Type B pancreatic cell (in vitro differentiated cells): ENCODE data around the gene ZNF652. TPM values are rescaled to one million over a fixed set of nuclear protein-coding genes. Genes with fewer than 3 reads are reported as not detected.

ENCODE experiments used
- DNase-seq: peaks from one replicate; pipeline ENCODE4 v3.0.0; 2021; ENCODE audit warnings: mixed read lengths; ENCODE audit not compliant: unreplicated experiment; ENCODE audit errors: extremely low spot score
- H3K27ac Mint-ChIP-seq: 2 replicates; pipeline ENCODE4 v1.8.0; 2021; ENCODE audit warnings: mild to moderate bottlenecking, mixed read lengths
- H3K27me3 Mint-ChIP-seq: 2 replicates; pipeline ENCODE4 v1.8.0; 2021; ENCODE audit warnings: mixed read lengths
- H3K36me3 Mint-ChIP-seq: 2 replicates; pipeline ENCODE4 v1.8.0; 2021; ENCODE audit warnings: mixed read lengths
- H3K4me1 Mint-ChIP-seq: one replicate; pipeline ENCODE4 v1.8.0; 2021; ENCODE audit warnings: mixed read lengths; ENCODE audit not compliant: unreplicated experiment
- H3K4me3 Mint-ChIP-seq: 2 replicates; pipeline ENCODE4 v1.8.0; 2021; ENCODE audit warnings: mild to moderate bottlenecking, mixed read lengths
- H3K9me3 Mint-ChIP-seq: 2 replicates; pipeline ENCODE4 v1.8.0; 2021; ENCODE audit warnings: mixed read lengths
- long read RNA-seq: library from polyadenylated mRNA; unstranded; transcript quantifications from one replicate; pipeline ENCODE4 v2.0.0, GENCODE V29; 2020
- total RNA-seq: library from RNA; stranded (reverse); gene quantifications from 2 replicates; pipeline ENCODE4 v1.2.1, GENCODE V29; 2021; ENCODE audit warnings: low replicate concordance
- TF ChIP-seq, protein P1 (sequence below): fragments of 200-600 bp; sonication (generic); conservative IDR thresholded peaks from 2 replicates; pipeline ENCODE4 v1.5.0; 2021; ENCODE audit warnings: antibody characterized with exemption, mild to moderate bottlenecking

The ZNF652 gene
- total RNA-seq = 39.6 and 42.3 TPM in 2 replicates
- long read RNA-seq, partial matches to known transcripts = 0 of 8 reads
- long read RNA-seq, other reads (novel, unspliced or antisense) = 8 of 8 reads

GRCh38 chr17:49361902-49362722 is at the start of gene ZNF652:
TSS of gene ZNF652 (minus strand) at chr17:49362250. CDS start at chr17:49317725, 44,525 bp downstream.
- peak; percentile 97 for DNase-seq
- Mint-ChIP-seq H3K4me1 (peaks cover 38% of the 10 kb centered on the region), H3K4me3 (peak within 1 kb of the TSS; percentile 98), H3K27me3 (no peaks in the 10 kb centered on the region), H3K27ac (peak within 1 kb of the TSS; percentile 94), H3K9me3 (no peaks in the 10 kb centered on the region), H3K36me3 (no peaks in the 10 kb centered on the region)
- TF ChIP-seq, protein P1, sequence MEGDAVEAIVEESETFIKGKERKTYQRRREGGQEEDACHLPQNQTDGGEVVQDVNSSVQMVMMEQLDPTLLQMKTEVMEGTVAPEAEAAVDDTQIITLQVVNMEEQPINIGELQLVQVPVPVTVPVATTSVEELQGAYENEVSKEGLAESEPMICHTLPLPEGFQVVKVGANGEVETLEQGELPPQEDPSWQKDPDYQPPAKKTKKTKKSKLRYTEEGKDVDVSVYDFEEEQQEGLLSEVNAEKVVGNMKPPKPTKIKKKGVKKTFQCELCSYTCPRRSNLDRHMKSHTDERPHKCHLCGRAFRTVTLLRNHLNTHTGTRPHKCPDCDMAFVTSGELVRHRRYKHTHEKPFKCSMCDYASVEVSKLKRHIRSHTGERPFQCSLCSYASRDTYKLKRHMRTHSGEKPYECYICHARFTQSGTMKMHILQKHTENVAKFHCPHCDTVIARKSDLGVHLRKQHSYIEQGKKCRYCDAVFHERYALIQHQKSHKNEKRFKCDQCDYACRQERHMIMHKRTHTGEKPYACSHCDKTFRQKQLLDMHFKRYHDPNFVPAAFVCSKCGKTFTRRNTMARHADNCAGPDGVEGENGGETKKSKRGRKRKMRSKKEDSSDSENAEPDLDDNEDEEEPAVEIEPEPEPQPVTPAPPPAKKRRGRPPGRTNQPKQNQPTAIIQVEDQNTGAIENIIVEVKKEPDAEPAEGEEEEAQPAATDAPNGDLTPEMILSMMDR = no peak

- no peaks in the 10 kb centered on the region for H3K9me3 Mint-ChIP-seq
- H3K4me1 Mint-ChIP-seq = peaks cover 21% of the 10 kb centered on the region
- peaks cover 26% of the 10 kb centered on the region for H3K36me3 Mint-ChIP-seq
- H3K27ac Mint-ChIP-seq = no peak overlapping the region
- TF ChIP-seq, protein P1 = no peak
- no peaks in the 10 kb centered on the region for H3K27me3 Mint-ChIP-seq
- no peak overlapping the region for H3K4me3 Mint-ChIP-seq
- no peak for DNase-seq
Measured at GRCh38 chr17:49409066-49409465, 47.0 kb upstream of the ZNF652 start.

DNA sequence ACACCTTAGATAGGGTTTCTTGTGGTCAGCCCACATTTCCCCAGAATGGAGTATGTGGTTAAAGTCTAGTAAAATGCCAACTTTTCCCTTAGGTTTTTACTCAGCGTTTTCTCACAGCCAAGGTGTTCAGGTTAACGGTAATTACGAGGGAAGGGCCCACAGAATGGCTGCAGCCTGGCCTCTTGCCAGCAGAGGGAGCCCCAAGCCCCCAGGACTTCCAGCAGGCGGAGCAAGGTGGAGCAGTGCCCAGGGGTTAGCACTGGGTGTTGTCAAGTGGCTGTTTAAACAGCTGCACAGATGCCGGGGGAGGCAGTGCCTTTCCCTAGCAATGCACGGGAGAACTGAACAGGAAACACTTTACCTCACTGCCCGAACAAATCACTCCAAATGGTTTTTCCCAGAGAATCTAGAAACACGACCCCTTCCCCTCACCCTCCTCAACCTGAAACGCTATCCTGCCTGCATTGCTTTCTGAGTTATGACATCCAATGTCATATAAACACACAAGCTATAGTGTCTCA is 46.0 kb upstream of the ZNF652 start:
- Mint-ChIP-seq H3K36me3 (peaks cover 29% of the 10 kb centered on the region), H3K4me1 (peaks cover 27% of the 10 kb centered on the region), H3K4me3 (no peak overlapping the region), H3K27ac (peak overlapping the region; percentile 77), H3K9me3 (no peaks in the 10 kb centered on the region), H3K27me3 (no peaks in the 10 kb centered on the region)
- peak; percentile 88 for DNase-seq
- TF ChIP-seq, protein P1 = peak; percentile 100

GRCh38 chr17:49407086-49407485 is 45.0 kb upstream of the ZNF652 start:
- no peak for DNase-seq
- TF ChIP-seq, protein P1 = no peak
- Mint-ChIP-seq H3K27me3 (no peaks in the 10 kb centered on the region), H3K27ac (no peak overlapping the region), H3K9me3 (no peaks in the 10 kb centered on the region), H3K36me3 (peaks cover 29% of the 10 kb centered on the region), H3K4me1 (peaks cover 36% of the 10 kb centered on the region), H3K4me3 (no peak overlapping the region)

- Mint-ChIP-seq H3K36me3 (peaks cover 28% of the 10 kb centered on the region), H3K27me3 (no peaks in the 10 kb centered on the region), H3K9me3 (no peaks in the 10 kb centered on the region), H3K4me3 (no peak overlapping the region), H3K27ac (no peak overlapping the region), H3K4me1 (peaks cover 42% of the 10 kb centered on the region)
- no peak for DNase-seq
- TF ChIP-seq, protein P1 = no peak
Measured at GRCh38 chr17:49406421-49407061, 44.5 kb upstream of the ZNF652 start.
